ENCODE data around the gene PDE8B.

Gene PDE8B

DNA sequence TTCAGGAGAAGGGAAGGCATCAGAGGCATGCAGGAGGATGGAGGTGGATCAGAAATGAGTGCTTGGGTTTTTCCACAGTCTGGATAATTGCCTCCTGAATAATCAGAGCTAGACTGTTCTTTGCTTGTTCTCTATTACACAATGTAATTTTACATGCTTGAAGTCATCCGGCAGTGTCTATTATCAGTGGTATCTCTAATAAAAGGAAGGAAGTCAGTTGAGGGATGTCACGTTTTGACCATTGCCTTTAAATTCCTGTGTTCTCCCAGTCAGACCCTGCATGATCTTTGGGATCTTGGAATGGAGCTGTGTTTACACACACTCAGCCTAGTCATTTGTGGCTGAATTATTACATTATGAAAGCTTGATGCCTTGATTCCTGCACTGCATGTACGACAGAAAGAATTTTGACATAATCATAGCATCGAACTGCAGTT lies 91.0 kb downstream of the PDE8B start:
- Histone ChIP-seq H4K20me1 (ENCODE audit: insufficient read depth, low read length) (no peaks in the 10 kb centered on the region), H3K79me2 (ENCODE audit: low read length) (no peaks in the 10 kb centered on the region), H3K4me1 (ENCODE audit: low read length) (peaks cover 40% of the 10 kb centered on the region), H3K27ac (ENCODE audit: low read length) (peak overlapping the region; percentile 83), H3K36me3 (replicated peaks; ENCODE audit: low read depth, low read length) (no peaks in the 10 kb centered on the region), H3K4me2 (ENCODE audit: low read length) (peak overlapping the region; percentile 9; the same call in 1 of the 2 replicates), H3K4me3 (ENCODE audit: low read length) (no peak overlapping the region), H3K9ac (ENCODE audit: low read length) (no peak overlapping the region), H2AFZ (ENCODE audit: low read depth, low read length) (no peak overlapping the region), H3K27me3 (ENCODE audit: low read depth, low read length) (no peaks in the 10 kb centered on the region), H3K9me3 (ENCODE audit: insufficient read depth, low read length) (no peaks in the 10 kb centered on the region)
- no peak for TF ChIP-seq EZH2phosphoT487 (IDR thresholded peaks at IDR 0.05; ENCODE audit: low read depth)

DNA sequence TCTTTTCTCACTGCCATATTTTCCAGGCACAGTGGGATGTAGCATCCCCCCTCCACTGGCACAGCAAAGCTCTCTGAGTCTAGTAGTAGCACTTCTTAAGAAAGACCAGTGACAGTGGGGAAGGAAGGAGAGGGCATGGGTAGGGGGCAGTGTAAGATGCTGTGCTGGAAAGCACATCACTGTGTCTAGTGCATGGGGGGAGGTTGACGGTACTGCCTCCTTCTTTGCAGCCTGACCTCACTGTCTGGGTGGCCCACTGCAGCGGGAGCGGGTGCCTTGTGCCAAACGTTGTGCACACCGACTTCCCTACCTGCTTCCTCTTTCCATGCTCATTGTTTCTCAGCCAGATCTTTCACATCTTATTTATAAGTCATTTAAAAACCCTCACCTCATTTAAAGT lies 91.8 kb downstream of the PDE8B start:
- H3K4me1 ChIP-seq (ENCODE audit: low read length), result peaks cover 40% of the 10 kb centered on the region
- peak overlapping the region; percentile 34 for H3K4me3 ChIP-seq (ENCODE audit: low read length)
- H3K36me3 ChIP-seq (replicated peaks; ENCODE audit: low read depth, low read length), result no peaks in the 10 kb centered on the region
- H3K27me3 ChIP-seq (ENCODE audit: low read depth, low read length), result no peaks in the 10 kb centered on the region
- H3K27ac ChIP-seq (ENCODE audit: low read length), result peak overlapping the region; percentile 57
- peak overlapping the region; percentile 56 for H3K4me2 ChIP-seq (ENCODE audit: low read length)
- TF ChIP-seq EZH2phosphoT487 (IDR thresholded peaks at IDR 0.05; ENCODE audit: low read depth) (no peak), CTCF (IDR thresholded peaks at IDR 0.05; ENCODE audit: low read depth, low read length) (peak; percentile 42)
- no peaks in the 10 kb centered on the region for H4K20me1 ChIP-seq (ENCODE audit: insufficient read depth, low read length)
- H3K9ac ChIP-seq (ENCODE audit: low read length), result peak overlapping the region; percentile 33; the same call in 1 of the 2 replicates
- peak overlapping the region; percentile 51 for H2AFZ ChIP-seq (ENCODE audit: low read depth, low read length)
- H3K9me3 ChIP-seq (ENCODE audit: insufficient read depth, low read length), result no peaks in the 10 kb centered on the region
- no peaks in the 10 kb centered on the region for H3K79me2 ChIP-seq (ENCODE audit: low read length)

GRCh38 chr5:77302653-77303052 lies 92.2 kb downstream of the PDE8B start:
- Histone ChIP-seq H3K9me3 (ENCODE audit: insufficient read depth, low read length) (no peaks in the 10 kb centered on the region), H3K27me3 (ENCODE audit: low read depth, low read length) (no peaks in the 10 kb centered on the region), H4K20me1 (ENCODE audit: insufficient read depth, low read length) (no peaks in the 10 kb centered on the region), H3K4me2 (ENCODE audit: low read length) (peak overlapping the region; percentile 56), H3K4me3 (ENCODE audit: low read length) (peak overlapping the region; percentile 34), H3K27ac (ENCODE audit: low read length) (peak overlapping the region; percentile 57), H3K9ac (ENCODE audit: low read length) (peak overlapping the region; percentile 33; the same call in 1 of the 2 replicates), H3K4me1 (ENCODE audit: low read length) (peaks cover 38% of the 10 kb centered on the region), H2AFZ (ENCODE audit: low read depth, low read length) (peak overlapping the region; percentile 51), H3K36me3 (replicated peaks; ENCODE audit: low read depth, low read length) (no peaks in the 10 kb centered on the region), H3K79me2 (ENCODE audit: low read length) (no peaks in the 10 kb centered on the region)
- TF ChIP-seq EZH2phosphoT487 (IDR thresholded peaks at IDR 0.05; ENCODE audit: low read depth) (no peak), CTCF (IDR thresholded peaks at IDR 0.05; ENCODE audit: low read depth, low read length) (no peak)

GRCh38 chr5:77304388-77304787 lies 93.9 kb downstream of the PDE8B start:
- Histone ChIP-seq H3K27ac (ENCODE audit: low read length) (no peak overlapping the region), H4K20me1 (ENCODE audit: insufficient read depth, low read length) (no peaks in the 10 kb centered on the region), H3K4me2 (ENCODE audit: low read length) (no peak overlapping the region), H3K9ac (ENCODE audit: low read length) (no peak overlapping the region), H3K79me2 (ENCODE audit: low read length) (no peaks in the 10 kb centered on the region), H2AFZ (ENCODE audit: low read depth, low read length) (no peak overlapping the region), H3K27me3 (ENCODE audit: low read depth, low read length) (no peaks in the 10 kb centered on the region), H3K9me3 (ENCODE audit: insufficient read depth, low read length) (no peaks in the 10 kb centered on the region), H3K36me3 (replicated peaks; ENCODE audit: low read depth, low read length) (no peaks in the 10 kb centered on the region), H3K4me1 (ENCODE audit: low read length) (peaks cover 36% of the 10 kb centered on the region), H3K4me3 (ENCODE audit: low read length) (no peak overlapping the region)
- no peak for TF ChIP-seq EZH2phosphoT487 (IDR thresholded peaks at IDR 0.05; ENCODE audit: low read depth)
- TF ChIP-seq CTCF (IDR thresholded peaks at IDR 0.05; ENCODE audit: low read depth, low read length), result no peak
